ENCODE data around the gene LRRIQ1.

- TF ChIP-seq CTCF (IDR thresholded peaks at IDR 0.05): no peak
- no peak for TF ChIP-seq POLR2A (IDR thresholded peaks at IDR 0.05)
Measured at GRCh38 chr12:84994426-84994825, 41.7 kb upstream of the LRRIQ1 start.
